ENCODE results near the gene STAM2. TPM values are rescaled to one million over a fixed set of nuclear protein-coding genes. Genes with fewer than 3 reads are reported as not detected.

Gene STAM2
- total RNA-seq, 1 experiment from 2014 or later = 16.0 TPM

DNA sequence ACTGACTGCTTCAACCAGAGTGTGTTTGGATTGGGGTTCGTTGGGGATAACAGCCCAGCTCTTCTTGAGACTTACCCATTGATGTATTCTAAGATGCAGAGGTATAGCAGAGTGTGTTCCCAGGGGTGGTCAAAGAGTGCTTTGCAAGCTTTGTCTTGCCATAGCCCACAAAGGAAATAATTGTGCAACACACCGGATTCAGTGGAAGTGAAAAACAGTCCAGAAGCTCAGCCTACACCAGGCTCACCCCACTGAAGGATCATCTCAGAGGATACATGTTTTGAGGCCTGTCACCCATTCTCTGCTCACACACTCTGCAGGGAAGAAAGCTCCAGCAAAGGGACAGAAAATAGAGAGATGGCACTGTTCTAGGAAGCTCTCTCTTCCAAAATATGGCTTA, 86.3 kb downstream of the STAM2 start:
- Histone ChIP-seq H3K9me2 (ENCODE audit: insufficient read depth) (no peaks in the 10 kb centered on the region), H3K9me3 (ENCODE audit: insufficient read depth, low read depth) (no peaks in the 10 kb centered on the region), H2AFZ (no peak overlapping the region), H3K79me2 (ENCODE audit: low read depth) (no peaks in the 10 kb centered on the region), H3K4me3 (no peak overlapping the region), H3K27me3 (ENCODE audit: insufficient read depth, low read depth) (peaks cover 7% of the 10 kb centered on the region), H3K36me3 (ENCODE audit: low read depth) (no peaks in the 10 kb centered on the region), H3K27ac (no peak overlapping the region), H3F3A (ENCODE audit: insufficient read depth, low read depth) (no peaks in the 10 kb centered on the region), H4K20me1 (ENCODE audit: insufficient read depth) (no peaks in the 10 kb centered on the region; the same call in 1 of the 2 replicates), H3K4me1 (replicated peaks; ENCODE audit: insufficient read depth) (no peaks in the 10 kb centered on the region), H3K4me2 (no peak overlapping the region)
- DNase-seq = no peak
- no TSS peak for BruUV-seq (replicated peaks)
- TF ChIP-seq CTCF (conservative IDR thresholded peaks at IDR 0.05) (no peak), EZH2 (IDR thresholded peaks at IDR 0.05; ENCODE audit: low read depth) (no peak)
- CTCF ChIA-PET = no interaction called here
- intact Hi-C loops (cut with micrococcal nuclease; ENCODE audit: unreplicated experiment) = no loop called here
- POLR2A ChIA-PET (ENCODE audit: unreplicated experiment) = interaction anchor here (0.5 kb wide), 1 partner anchor 261 kb away, joined by 3 read pairs; the partner anchor contains the start of gene ARL5A

DNA sequence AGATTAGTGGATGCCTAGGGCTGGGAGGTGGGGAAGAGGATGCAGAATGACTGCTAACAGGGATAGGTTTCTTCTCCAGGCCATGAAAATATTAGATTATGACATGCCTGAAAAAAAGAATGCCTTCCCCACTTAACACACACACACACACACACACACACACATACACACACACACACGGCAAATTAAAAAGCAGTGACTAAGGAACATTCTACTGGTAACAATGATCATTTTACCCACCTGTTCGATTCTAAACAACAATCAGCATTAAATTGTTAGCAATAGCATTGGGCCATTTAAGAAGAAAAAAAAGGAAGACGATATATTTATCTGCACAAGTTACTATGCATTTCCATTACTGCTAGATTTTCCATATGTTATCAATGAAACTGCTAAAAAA, 87.6 kb downstream of the STAM2 start:
- Histone ChIP-seq H4K20me1 (ENCODE audit: insufficient read depth) (no peaks in the 10 kb centered on the region; the same call in 1 of the 2 replicates), H3K27ac (no peak overlapping the region), H3F3A (ENCODE audit: insufficient read depth, low read depth) (no peaks in the 10 kb centered on the region), H2AFZ (no peak overlapping the region), H3K4me1 (replicated peaks; ENCODE audit: insufficient read depth) (no peaks in the 10 kb centered on the region), H3K4me3 (no peak overlapping the region), H3K9me2 (ENCODE audit: insufficient read depth) (no peaks in the 10 kb centered on the region), H3K36me3 (ENCODE audit: low read depth) (no peaks in the 10 kb centered on the region), H3K9me3 (ENCODE audit: insufficient read depth, low read depth) (no peaks in the 10 kb centered on the region), H3K27me3 (ENCODE audit: insufficient read depth, low read depth) (no peaks in the 10 kb centered on the region), H3K4me2 (no peak overlapping the region), H3K79me2 (ENCODE audit: low read depth) (no peaks in the 10 kb centered on the region)
- TF ChIP-seq EZH2 (IDR thresholded peaks at IDR 0.05; ENCODE audit: low read depth) (no peak), CTCF (conservative IDR thresholded peaks at IDR 0.05) (no peak)
- no TSS peak for BruUV-seq (replicated peaks)
- POLR2A ChIA-PET (ENCODE audit: unreplicated experiment) = no interaction called here
- DNase-seq = no peak
- intact Hi-C loops (cut with micrococcal nuclease; ENCODE audit: unreplicated experiment) = no loop called here
- CTCF ChIA-PET = no interaction called here

DNA sequence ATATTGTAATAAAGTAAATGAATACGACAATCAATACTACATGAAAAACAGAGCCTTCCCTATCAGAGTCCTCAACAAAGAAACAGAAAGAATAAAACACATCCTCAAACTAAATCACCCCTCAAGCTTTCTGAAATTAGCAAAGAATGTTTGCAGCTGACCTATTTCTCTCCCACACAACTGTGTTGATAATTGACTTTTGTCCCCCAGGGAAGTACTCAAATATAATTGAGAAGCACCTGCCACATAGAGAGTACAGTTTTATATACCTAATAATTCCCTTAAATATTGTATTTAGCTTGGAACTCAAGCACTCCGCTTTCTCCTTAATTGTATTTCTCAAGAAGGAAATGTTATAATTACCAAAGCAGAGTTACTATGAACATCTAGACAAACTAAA, 89.3 kb downstream of the STAM2 start:
- no peaks in the 10 kb centered on the region for H3F3A ChIP-seq (ENCODE audit: insufficient read depth, low read depth)
- H3K4me3 ChIP-seq = no peak overlapping the region
- no peaks in the 10 kb centered on the region for H3K79me2 ChIP-seq (ENCODE audit: low read depth)
- BruUV-seq (replicated peaks) = no TSS peak
- ChIA-PET POLR2A (ENCODE audit: unreplicated experiment) (no interaction called here), CTCF (no interaction called here)
- no peak overlapping the region for H3K27ac ChIP-seq
- H3K9me2 ChIP-seq (ENCODE audit: insufficient read depth) = no peaks in the 10 kb centered on the region
- intact Hi-C loops (cut with micrococcal nuclease; ENCODE audit: unreplicated experiment) = no loop called here
- no peaks in the 10 kb centered on the region for H3K4me1 ChIP-seq (replicated peaks; ENCODE audit: insufficient read depth)
- no peaks in the 10 kb centered on the region; the same call in 1 of the 2 replicates for H4K20me1 ChIP-seq (ENCODE audit: insufficient read depth)
- H3K27me3 ChIP-seq (ENCODE audit: insufficient read depth, low read depth) = no peaks in the 10 kb centered on the region
- no peak for DNase-seq
- no peaks in the 10 kb centered on the region for H3K9me3 ChIP-seq (ENCODE audit: insufficient read depth, low read depth)
- H3K4me2 ChIP-seq = no peak overlapping the region
- H3K36me3 ChIP-seq (ENCODE audit: low read depth) = no peaks in the 10 kb centered on the region
- H2AFZ ChIP-seq = no peak overlapping the region
- no peak for TF ChIP-seq EZH2 (IDR thresholded peaks at IDR 0.05; ENCODE audit: low read depth)
- no peak for TF ChIP-seq CTCF (conservative IDR thresholded peaks at IDR 0.05)
